Left cardiac atrium (tissue), 4 donors: Measurements from ENCODE around the gene ATF7IP. TPM values are rescaled to one million over a fixed set of nuclear protein-coding genes. Genes with fewer than 3 reads are reported as not detected.
"Not testable (repeated sequence)": the region's sequence is repeated elsewhere in the genome, so short reads cannot be mapped to it uniquely, and the experiment has no call there.

Source experiments
- ATAC-seq, 2 donors: fragments of 200-7000 bp; cut with Tn5 transposase; one replicate each; pipeline ENCODE4 v1.9.1; 2020; ENCODE audit warnings: mild to moderate bottlenecking in 2 of 2, moderate library complexity in 2 of 2
- DNase-seq: peaks from one replicate; pipeline ENCODE4 v3.0.0-alpha.2; 2020
- intact Hi-C, 2 donors: fragments of 100-400 bp; cut with DNase I; formaldehyde crosslinking; loops; one replicate each; pipeline versions ENCODE4 v1.14.1 to v1.15.1; 2022 to 2023
- long read RNA-seq: library from polyadenylated mRNA; unstranded; transcript quantifications from one replicate; pipeline ENCODE4 v2.0.0, GENCODE V29; 2021
- total RNA-seq, 2 donors: library from RNA; stranded (reverse); fragmentation: NEBNext Ultra II Directional; extraction: Animal tissue kit (Norgen Biotek cat#: 25700); gene quantifications; one replicate each; pipeline ENCODE4 v1.2.1, GENCODE V29; 2021
- donor health status: DM: no; HTN: yes; CAD: no.
- donor health status: DM: no; HTN: yes; CAD: no; lungs with severe emphysema.
- donor health status: DM: yes; HTN: yes; CAD: no.
- donor health status: Dilated cardiomyopathy.

ATF7IP gene
- total RNA-seq: 10 to 100 TPM; 55.0 to 59.4 TPM
- long read RNA-seq, full-length matches to known transcripts: 3 of 10 reads
- long read RNA-seq, partial matches to known transcripts: 2 of 10 reads
- long read RNA-seq, other reads (novel, unspliced or antisense): 5 of 10 reads

- ATAC-seq: peak; percentile 98 to 99
- intact Hi-C loops: loop anchor here (2.0 to 10.0 kb wide), 3 partner anchors 107 to 199 kb away; partner anchors contain the start of gene PLBD1 (in 1 of the 2)
- peak; percentile 96 for DNase-seq
Measured at GRCh38 chr12:14365294-14366208, at the start of gene ATF7IP. Gene ATF7IP (plus strand): TSS chr12:14365682. CDS start chr12:14423916, 58,234 bp downstream.

DNA sequence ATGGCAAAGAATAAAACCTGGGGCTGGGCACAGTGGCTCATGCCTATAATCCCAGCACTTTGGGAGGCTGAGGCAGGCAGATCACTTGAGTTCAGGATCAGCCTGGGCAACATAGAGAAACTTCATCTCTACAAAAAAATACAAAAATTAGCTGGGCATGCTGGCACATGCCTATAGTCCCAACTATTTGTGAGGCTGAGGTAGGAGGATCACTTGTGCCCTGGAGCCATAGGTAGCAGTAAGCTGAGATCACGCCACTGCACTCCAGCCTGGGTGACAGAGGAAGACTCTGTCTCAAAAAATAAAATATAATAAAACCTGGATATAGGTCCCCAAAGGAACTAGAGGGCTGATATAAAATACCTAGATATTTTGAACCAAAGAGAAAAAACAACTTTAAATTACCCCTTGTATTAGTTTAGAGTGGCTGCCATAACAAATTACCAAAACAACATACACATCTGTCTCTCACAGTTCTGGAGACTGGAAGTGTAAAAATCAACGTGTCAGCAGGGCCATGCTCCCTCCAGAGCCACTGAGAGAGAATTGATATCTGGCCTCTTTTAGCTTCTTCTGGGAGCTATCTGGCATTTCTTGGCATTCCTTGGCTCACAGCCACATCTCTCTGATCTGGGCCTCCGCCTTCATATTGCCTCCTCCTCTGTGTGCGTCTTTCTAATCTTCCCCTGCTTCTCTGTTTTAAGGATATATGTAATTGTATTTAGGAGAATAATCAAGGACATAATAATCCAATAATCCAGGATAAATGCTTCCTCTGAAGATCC is 47.9 kb upstream of the ATF7IP start:
- intact Hi-C loops: no loop called here
- ATAC-seq: no peak
- DNase-seq: no peak

- ATAC-seq, intact Hi-C loops: not testable (repeated sequence)
Measured at GRCh38 chr12:14319704-14320427, 45.6 kb upstream of the ATF7IP start.

DNA sequence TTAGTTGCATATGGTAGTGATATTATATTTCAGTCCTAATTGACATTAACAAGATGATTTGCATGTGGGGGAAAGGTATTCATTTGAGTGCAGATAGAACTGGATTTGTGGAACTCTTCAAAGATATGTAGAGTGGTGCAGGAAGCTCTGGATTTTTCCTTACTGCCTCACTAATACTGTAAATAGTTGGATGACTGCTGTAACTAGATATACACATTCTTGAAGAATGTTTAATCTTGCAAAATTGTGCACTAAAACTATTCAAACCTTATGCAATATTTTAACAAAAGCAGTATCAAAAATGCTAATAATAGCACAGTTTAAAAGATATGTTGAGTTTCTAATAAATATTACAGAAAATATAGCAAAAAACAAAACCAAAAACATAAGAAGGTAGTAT is 43.1 kb upstream of the ATF7IP start:
- intact Hi-C loops: no loop called here
- DNase-seq (no peak), ATAC-seq (no peak)

More at GRCh38 chr12:14319704-14320427, 45.6 kb upstream of the ATF7IP start:
- not testable (repeated sequence) for DNase-seq

GRCh38 chr12:14325716-14326343 is 39.7 kb upstream of the ATF7IP start:
- no peak for DNase-seq
- intact Hi-C loops: no loop called here
- no peak for ATAC-seq

GRCh38 chr12:14326699-14327098 is 38.8 kb upstream of the ATF7IP start:
- ATAC-seq: no peak
- intact Hi-C loops: no loop called here
- no peak for DNase-seq

DNA sequence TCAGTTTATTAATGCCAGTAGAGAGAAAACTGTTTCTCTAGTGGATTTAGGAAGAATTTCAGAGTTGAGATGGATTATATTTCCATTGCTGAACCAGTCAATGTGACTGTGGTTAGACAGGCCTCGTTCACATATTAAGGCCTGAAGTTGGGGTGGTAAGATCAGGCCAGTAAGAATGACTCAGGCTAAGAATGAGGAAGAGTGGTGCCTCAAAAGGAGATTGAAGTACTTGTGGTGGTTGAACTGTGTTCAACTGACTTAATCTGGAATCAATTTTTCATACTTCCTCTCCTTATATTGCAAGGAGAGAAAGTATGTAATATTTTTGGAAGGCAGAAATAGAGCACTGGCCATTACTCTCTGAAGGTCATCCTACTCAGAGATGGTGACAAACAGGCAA is 37.8 kb upstream of the ATF7IP start:
- intact Hi-C loops: no loop called here
- no peak for ATAC-seq
- DNase-seq: no peak

GRCh38 chr12:14332482-14332881 is 33.0 kb upstream of the ATF7IP start:
- ATAC-seq (no peak), DNase-seq (no peak)
- intact Hi-C loops: no loop called here

- ATAC-seq (no peak), DNase-seq (no peak)
- intact Hi-C loops: no loop called here
Measured at GRCh38 chr12:14340371-14340770, 25.1 kb upstream of the ATF7IP start.

DNA sequence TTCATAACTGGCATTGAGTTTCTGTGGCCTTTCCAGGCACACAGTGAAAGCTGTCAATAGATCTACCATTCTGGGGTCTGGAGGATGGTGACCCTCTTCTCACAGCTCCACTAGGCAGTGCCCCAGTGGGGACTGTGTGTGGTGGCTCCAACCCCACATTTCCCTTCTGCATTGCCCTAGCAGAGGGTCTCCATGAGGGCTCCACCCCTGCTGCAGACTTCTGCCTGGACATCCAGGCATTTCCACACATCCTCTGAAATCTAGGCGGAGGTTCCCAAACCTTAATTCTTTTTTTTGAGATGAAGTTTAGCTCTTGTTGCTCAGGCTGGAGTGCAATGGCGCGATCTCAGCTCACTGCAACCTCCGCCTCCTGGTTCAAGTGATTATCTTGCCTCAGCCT is 14.0 kb upstream of the ATF7IP start:
- intact Hi-C loops, DNase-seq: not testable (repeated sequence)

GRCh38 chr12:14352066-14352465 is 13.4 kb upstream of the ATF7IP start:
- intact Hi-C loops, DNase-seq, ATAC-seq: not testable (repeated sequence)

More for the DNA sequence above, 14.0 kb upstream of the ATF7IP start:
- not testable (repeated sequence) for ATAC-seq

- ATAC-seq, intact Hi-C loops, DNase-seq: not testable (repeated sequence)
Measured at GRCh38 chr12:14354665-14355064, 10.8 kb upstream of the ATF7IP start.

- ATAC-seq: no peak
- DNase-seq: no peak
- intact Hi-C loops: no loop called here
Measured at GRCh38 chr12:14356147-14356546, 9.3 kb upstream of the ATF7IP start.

DNA sequence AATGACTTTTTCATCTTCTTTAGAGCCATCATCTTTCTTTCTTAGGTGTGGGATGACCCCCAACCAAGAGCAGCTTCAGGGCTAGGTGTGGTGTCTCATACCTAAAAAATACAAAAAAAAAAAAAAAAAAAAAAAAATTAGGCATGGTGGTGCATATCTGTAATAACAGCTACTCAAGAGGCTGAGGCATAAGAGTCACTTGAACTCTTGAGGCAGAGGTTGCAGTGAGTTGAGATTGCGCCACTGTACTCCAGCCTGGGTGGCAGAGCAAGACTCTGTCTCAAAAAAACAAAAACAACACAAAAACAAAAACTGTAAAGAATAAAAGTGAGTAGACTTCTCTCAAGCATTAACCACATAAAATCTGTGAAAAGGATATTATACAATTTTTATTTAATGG is 8.0 kb upstream of the ATF7IP start:
- DNase-seq (no peak), ATAC-seq (no peak)
- intact Hi-C loops: no loop called here

GRCh38 chr12:14362352-14362751 is 3.1 kb upstream of the ATF7IP start:
- intact Hi-C loops: loop anchor here in 1 of 2 donors (10.0 kb wide), 1 partner anchor 202 kb away; the partner anchor contains the start of gene PLBD1
- DNase-seq (no peak), ATAC-seq (no peak)

DNA sequence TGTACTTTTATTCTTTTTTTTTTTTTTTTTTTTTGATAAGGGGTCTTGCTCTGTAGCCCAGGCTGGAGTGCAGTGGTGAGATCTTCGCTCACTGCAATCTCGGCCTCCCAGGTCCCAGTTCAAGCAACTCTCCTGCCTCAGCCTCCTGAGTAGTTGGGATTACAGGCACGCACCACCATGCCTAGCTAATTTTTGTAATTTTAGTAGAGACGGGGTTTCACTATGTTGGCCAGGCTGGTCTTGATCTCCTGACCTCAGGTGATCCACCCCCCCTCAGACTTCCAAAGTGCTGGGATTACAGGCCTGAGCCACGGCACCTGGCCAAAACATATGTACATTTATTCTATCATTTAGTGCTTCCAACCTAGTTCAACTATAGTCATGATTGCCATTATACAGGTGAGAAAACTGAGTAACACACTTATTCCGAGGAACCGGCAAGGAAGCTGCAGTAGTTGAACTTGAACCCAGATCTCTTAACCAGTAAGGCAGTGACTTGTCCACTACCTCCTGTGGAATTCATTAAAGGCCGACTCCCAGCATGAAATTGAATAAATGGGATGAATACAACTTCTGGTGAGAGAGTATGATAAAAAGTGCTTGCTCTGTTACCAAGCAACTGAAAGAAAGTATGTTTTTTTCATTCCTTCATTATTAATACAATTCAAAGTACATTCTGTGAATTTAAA is 755 bp upstream of the ATF7IP start:
- intact Hi-C loops: loop anchor here (2.0 to 10.0 kb wide), 3 partner anchors 106 to 200 kb away; partner anchors contain the start of gene PLBD1 (in 1 of the 2)
- no peak for DNase-seq
- ATAC-seq: no peak

DNA sequence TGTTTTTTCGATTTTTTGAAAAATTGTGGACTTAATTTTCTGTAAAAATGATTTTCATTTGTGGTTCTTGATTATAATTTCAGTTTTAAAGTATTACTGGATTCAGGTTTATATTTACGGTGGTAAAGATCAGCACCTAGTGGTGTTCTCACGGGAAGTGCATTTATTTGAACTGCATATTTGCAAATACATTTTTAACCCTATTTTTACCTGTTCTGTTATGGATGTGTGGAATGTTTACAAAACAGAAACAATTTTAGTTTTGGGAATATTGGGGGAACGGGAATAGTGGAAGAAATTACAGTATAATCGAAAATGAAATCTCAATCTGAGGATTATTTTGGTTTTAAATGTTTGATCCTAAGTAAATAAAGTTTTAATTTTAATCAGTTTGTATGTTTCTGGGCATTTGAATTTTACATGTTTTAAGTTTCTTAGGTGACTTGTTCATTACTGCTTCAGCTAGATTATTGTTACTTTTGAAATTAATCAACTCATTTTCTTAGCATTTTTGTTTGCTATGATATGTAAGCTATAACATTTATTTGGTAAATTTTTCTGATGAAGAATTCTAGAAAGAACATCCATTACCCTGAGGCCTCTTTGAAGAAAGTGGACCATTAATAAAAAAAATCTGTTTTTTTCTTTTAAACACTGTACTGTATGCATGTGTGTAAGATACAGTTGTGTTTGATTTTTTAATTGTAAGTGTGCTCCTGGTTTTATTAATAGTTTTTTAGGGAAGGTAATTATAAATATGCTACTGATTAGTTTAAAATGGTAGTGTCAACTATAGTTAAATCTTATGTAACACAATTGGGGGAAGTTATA is 942 bp downstream of the ATF7IP start:
- intact Hi-C loops: loop anchor here in 1 of 2 donors (10.0 kb wide), 1 partner anchor 198 kb away; the partner anchor contains the start of gene PLBD1
- peak in 1 of 2 donors; percentile 35 for ATAC-seq
- DNase-seq: no peak
